GM19025 (cell line): ENCODE data around the gene MS4A10.
A peak's percentile ranks its signal among the peaks of the same experiment; 100 is the strongest.
"Not testable (repeated sequence)": the region's sequence is repeated elsewhere in the genome, so short reads cannot be mapped to it uniquely, and the experiment has no call there.

Experiments used
- ATAC-seq: cut with Tn5 transposase; IDR thresholded peaks from one replicate; pipeline ENCODE4 v1.9.1; 2021; ENCODE audit warnings: mild to moderate bottlenecking, low read depth, moderate library complexity; ENCODE audit not compliant: unreplicated experiment

Gene MS4A10

GRCh38 chr11:60821827-60822599 is 36.9 kb downstream of the MS4A10 start:
- peak; percentile 49 for ATAC-seq

GRCh38 chr11:60823745-60824306 is 38.7 kb downstream of the MS4A10 start:
- not testable (repeated sequence) for ATAC-seq

GRCh38 chr11:60825118-60825517 is 40.0 kb downstream of the MS4A10 start:
- ATAC-seq, result no peak

GRCh38 chr11:60825790-60826189 is 40.7 kb downstream of the MS4A10 start:
- ATAC-seq, result no peak

GRCh38 chr11:60830478-60831142 is 45.5 kb downstream of the MS4A10 start:
- no peak for ATAC-seq

- peak; percentile 55 for ATAC-seq
Observed at GRCh38 chr11:60831143-60831500, 46.0 kb downstream of the MS4A10 start.

GRCh38 chr11:60831501-60832079 is 46.5 kb downstream of the MS4A10 start:
- ATAC-seq, result no peak

GRCh38 chr11:60834742-60835533 is 49.8 kb downstream of the MS4A10 start:
- no peak for ATAC-seq

- ATAC-seq, result no peak
Observed at GRCh38 chr11:60835534-60835846, 50.4 kb downstream of the MS4A10 start.

- no peak for ATAC-seq
Observed at GRCh38 chr11:60836866-60837515, 51.9 kb downstream of the MS4A10 start.

GRCh38 chr11:60838132-60838531 is 53.0 kb downstream of the MS4A10 start:
- ATAC-seq, result no peak

- ATAC-seq, result no peak
Observed at GRCh38 chr11:60840470-60841430, 55.6 kb downstream of the MS4A10 start.

GRCh38 chr11:60841797-60842667 is 56.9 kb downstream of the MS4A10 start, which contains the start of gene CCDC86:
Gene CCDC86, plus strand, starts transcription at chr11:60842113. Its CDS starts 12 bp downstream, at chr11:60842125.
- peak; percentile 78 for ATAC-seq

GRCh38 chr11:60842668-60843600 is 57.8 kb downstream of the MS4A10 start:
- no peak for ATAC-seq

- no peak for ATAC-seq
Observed at GRCh38 chr11:60844045-60844869, 59.1 kb downstream of the MS4A10 start.

- ATAC-seq, result no peak
Observed at GRCh38 chr11:60844870-60845221, 59.7 kb downstream of the MS4A10 start.
